GM19397 (cell line): ENCODE data around the gene WDTC1.

ENCODE experiments used
- ATAC-seq: cut with Tn5 transposase; IDR thresholded peaks from one replicate; pipeline ENCODE4 v1.9.1; 2021; ENCODE audit warnings: mild to moderate bottlenecking, moderate library complexity; ENCODE audit not compliant: unreplicated experiment

The WDTC1 gene

DNA sequence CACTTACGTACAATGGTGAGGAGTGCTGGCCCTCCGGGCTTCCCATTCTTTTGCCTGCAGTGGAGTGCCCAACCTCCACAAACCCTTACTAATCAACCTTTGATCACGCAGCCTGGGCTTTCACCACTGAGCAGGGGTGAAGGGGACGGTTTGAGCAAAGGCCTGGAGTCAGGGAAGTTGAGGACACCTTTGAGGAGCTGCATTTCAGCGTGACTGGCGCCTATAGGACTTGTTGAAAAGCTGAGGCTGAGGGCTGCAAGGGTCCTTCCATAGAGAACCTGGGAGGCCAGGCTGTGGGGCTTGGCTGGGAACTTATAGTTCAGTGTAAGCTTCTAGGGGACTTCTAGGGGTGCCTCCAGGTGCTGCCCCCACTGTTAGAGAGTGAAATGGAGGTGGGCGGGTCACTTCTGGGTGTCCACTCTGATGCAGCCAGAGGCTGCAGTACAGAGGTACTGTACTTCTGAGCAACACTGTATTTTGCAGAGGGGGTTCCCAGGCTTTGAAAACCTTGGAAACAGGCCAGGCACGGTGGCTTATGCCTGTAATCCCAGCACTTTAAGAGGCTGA is 117.2 kb downstream of the WDTC1 start:
- no peak for ATAC-seq

DNA sequence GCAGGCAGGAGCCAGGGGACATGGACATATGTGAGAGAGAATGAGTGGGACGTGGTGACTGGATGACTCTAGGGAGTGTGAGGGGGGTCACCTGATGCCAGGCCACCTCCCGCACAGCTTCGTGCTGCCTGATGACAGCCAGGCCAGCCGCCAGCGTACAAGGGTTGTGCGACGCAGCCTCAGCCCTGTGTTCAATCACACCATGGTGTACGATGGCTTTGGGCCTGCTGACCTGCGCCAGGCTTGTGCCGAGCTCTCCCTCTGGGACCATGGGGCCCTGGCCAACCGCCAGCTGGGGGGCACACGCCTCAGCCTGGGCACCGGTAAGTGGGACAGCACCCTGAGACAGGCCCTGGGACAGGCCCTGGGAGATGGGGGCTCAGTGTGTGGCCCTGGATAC is 118.7 kb downstream of the WDTC1 start:
- ATAC-seq = no peak

DNA sequence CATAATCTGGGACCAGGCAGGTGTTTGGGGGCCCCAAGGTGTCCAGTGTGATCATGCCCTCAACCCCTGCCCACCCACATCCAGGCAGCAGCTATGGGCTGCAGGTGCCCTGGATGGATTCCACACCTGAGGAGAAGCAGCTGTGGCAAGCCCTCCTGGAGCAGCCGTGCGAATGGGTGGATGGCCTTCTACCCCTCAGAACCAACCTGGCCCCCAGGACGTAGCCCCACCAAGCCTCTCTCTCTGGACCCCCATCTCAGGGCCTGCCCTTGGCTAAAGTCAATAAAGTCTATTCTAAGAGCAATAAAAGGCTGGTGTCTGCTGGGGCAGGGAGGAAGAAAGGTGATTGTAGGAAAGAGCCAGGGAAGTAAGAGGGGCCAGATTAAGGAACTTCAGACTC is 119.2 kb downstream of the WDTC1 start:
- ATAC-seq = no peak

DNA sequence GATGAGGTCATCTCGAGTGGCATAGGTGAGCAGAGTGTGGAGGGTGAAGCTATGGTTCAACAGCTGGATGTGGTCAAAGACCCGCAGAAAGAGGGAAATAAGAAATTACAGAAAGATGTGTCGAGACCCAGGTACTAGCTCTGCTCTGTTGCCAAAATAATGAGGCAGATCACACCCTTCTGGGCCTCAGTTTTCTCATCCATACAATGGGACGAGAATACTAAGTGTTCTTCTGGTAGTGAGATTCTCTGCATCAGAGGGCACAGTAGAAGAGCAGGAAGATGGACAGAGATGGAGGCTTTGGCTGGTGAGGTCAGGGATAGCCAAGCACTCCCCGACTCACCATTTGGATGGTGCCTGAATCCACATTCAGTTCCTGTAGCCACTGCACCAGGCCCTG is 121.3 kb downstream of the WDTC1 start:
- no peak for ATAC-seq

DNA sequence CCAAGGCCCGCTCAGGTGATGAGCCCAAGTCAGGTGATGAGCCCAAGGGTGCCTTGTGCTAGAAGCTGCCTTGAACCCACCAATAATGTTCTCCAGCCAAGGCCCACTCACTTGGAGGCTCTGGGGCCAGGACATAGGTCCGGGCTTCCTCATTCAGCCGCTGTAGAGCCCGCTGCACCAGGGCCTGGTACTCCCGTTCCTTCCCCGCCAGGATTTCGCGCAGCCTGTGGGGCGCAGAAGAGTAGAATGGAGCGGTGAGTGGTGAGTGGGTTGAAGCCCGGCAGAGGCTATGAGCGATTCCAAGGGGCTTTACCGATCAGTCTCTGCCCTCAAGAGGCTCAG is 121.8 kb downstream of the WDTC1 start:
- no peak for ATAC-seq

DNA sequence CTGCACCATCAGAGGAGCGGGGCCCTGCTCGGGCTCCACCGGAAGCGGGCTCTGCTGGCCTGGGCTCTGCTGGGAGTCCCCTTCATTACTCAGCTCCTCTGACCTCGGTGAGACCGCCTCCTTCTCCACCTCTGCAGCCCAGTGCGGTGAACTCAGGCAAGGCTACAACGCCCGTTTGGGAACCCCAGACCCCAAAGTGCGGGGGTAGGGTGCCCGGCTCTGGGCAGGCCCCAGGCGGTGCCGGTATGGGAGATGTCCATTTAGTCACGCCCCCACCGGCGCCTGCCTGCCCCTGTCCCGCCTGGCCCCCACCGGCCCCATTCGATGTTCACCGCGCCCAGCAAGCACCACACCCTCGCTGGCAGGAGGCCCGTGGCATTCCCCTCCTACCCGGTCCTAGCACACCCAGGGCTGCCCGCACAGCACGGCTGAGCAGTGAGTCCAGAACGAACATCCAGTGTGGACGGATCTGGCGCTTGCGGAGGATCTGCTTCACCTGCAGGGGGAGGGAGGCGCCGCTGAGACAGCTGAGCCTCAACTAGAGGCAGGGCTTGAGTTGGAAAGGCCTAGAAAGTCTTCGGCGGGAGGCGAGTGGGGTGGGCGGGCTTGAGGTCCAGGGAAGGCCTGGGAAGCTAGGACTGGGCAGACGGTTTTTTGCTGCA is 122.3 kb downstream of the WDTC1 start:
- no peak for ATAC-seq

DNA sequence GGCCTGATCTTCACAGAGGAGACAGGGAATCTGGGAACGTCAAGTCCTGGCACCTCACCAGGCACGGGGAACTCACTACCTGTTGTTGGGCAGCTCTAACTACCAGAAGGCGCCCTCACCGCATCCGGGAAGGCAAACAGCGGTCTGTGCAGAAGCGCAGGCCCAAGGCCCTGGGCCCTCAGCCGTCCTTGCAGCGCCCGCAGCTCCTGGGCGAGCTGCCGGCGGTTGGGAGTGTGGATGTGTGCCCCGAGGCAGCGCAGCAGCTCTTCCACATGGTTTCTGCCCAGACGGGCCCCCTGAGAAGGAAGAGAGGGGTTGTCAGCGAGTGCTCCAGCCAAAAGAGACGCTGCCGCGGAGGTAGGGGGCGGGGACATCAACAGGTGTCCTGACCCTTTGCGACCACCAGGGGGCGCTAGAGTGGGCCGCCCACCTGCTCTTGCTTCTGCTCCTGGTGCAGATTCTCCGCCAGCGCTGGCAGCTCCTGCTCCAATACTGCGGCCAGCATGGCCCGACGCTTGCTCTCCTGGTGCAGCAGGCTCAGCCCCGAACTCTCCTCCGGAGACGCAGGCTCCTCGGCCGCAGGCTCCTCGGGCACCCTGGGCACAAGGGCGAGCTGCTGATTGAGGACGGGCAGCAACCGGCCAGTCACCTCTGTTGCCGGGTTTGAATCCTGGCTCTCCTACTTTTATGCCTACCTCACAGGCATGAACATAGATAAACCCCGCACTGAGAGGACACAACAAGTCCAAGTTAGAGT is 123.0 kb downstream of the WDTC1 start:
- no peak for ATAC-seq
